Suprapubic skin (tissue), 4 donors: Measurements from ENCODE around the gene EXTL1. TPM values are rescaled to one million over a fixed set of nuclear protein-coding genes. Genes with fewer than 3 reads are reported as not detected.

Source experiments
- DNase-seq, 2 donors: peaks; one replicate each; pipeline ENCODE4 v3.0.0-alpha.2; 2019; ENCODE audit warnings: low spot score in 2 of 2
- H3K27ac ChIP-seq: fragments of 200-600 bp; sonication (generic); one replicate; pipeline ENCODE4 v1.5.1; 2019
- H3K27me3 ChIP-seq: fragments of 200-600 bp; sonication (generic); one replicate; pipeline ENCODE4 v1.5.1; 2019
- H3K36me3 ChIP-seq: fragments of 200-600 bp; sonication (generic); one replicate; pipeline ENCODE4 v1.5.1; 2019
- H3K4me1 ChIP-seq: fragments of 200-600 bp; sonication (generic); one replicate; pipeline ENCODE4 v1.5.1; 2019
- H3K4me3 ChIP-seq: fragments of 200-600 bp; sonication (generic); one replicate; pipeline ENCODE4 v1.5.1; 2019; ENCODE audit warnings: mild to moderate bottlenecking
- H3K9me3 ChIP-seq: fragments of 200-600 bp; sonication (generic); one replicate; pipeline ENCODE4 v1.5.1; 2019
- EP300 ChIP-seq: sonication (generic); formaldehyde crosslinking; IDR thresholded peaks from one replicate; pipeline ENCODE4 v1.6.1; 2017; ENCODE audit warnings: antibody characterized with exemption
- POLR2A ChIP-seq, 2 donors: fragments of 450-650 bp; IDR thresholded peaks; one replicate each; pipeline ENCODE4 v1.6.1; 2017; ENCODE audit warnings: antibody characterized with exemption in 2 of 2, mild to moderate bottlenecking in 2 of 2, moderate library complexity in 2 of 2
- POLR2AphosphoS5 ChIP-seq, 3 donors: sonication (generic); formaldehyde crosslinking; IDR thresholded peaks; one replicate each; pipeline ENCODE4 v1.6.1; 2017; ENCODE audit warnings: antibody characterized with exemption in 3 of 3
- WGBS: methylation state at CpG from one replicate; pipeline ENCODE4 v1.1.5; 2018; 5-methylcytosine and 5-hydroxymethylcytosine counted together
- total RNA-seq, 4 donors: library from RNA; depleted of rRNA; stranded (reverse); fragments of >200 nt; gene quantifications; one replicate each; pipeline ENCODE4 v1.1.0, GENCODE V29; 2016
- TF ChIP-seq, protein P1 (sequence below), 2 donors: fragments of 200-600 bp in 1 of 2; fragments of 450-650 bp in 1 of 2; sonication (generic) in 1 of 2; IDR thresholded peaks; one replicate each; pipeline ENCODE4 v1.5.1; 2016 to 2019; ENCODE audit warnings: antibody characterized with exemption in 2 of 2, mild to moderate bottlenecking in 1 of 2, moderate library complexity in 1 of 2

The EXTL1 gene
- total RNA-seq, 4 donors from 2014 or later, result 1.6 to 9.5 (median 4.2) TPM

DNA sequence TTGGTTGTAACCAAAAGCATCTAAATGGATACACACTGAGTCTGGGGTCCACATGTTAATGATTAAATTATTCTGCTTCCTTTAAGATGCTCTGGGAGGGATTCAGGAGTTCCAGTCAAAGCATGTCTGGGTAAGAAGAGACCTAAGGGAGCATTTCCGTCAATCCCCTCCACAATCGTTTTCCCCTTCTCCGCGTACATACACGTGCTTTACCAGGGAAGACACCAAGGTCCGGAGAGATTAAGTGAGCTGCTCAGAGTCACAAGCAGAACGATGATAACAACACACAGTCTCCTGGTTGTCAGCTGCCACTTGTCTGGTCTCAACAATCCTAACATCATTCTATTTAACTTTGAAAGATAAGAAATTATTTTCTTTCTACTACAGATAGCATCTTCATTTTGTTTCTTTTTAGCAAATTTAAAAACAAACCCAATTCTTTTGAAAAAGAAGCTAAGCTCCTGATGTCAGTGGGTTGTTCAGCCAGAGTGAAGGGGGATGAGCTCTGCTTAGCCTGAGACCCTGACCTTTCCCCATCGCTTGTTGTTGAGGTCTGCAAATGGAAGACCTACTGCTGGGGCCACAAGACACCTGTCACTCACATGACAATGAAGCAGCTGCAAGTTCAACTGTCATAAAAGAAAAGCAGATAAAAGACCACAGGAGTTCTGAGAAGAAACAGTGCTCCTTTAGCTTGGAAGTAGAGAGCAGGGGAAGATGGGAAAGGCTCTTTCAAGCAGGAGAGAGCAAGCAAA, 28.2 kb upstream of the EXTL1 start:
- no peak overlapping the region for H3K4me3 ChIP-seq
- H3K36me3 ChIP-seq, result peaks cover 7% of the 10 kb centered on the region
- TF ChIP-seq EP300 (no peak), POLR2AphosphoS5 (IDR thresholded peaks at IDR 0.05) (no peak), POLR2A (IDR thresholded peaks at IDR 0.05) (no peak)
- H3K4me1 ChIP-seq, result peaks cover 16% of the 10 kb centered on the region
- 90% methylated on average over 8 of the region's 8 CpGs for WGBS
- H3K9me3 ChIP-seq, result no peaks in the 10 kb centered on the region
- no peak for DNase-seq
- H3K27me3 ChIP-seq, result no peaks in the 10 kb centered on the region
- H3K27ac ChIP-seq, result no peak overlapping the region

GRCh38 chr1:25994402-25995150, 27.0 kb upstream of the EXTL1 start:
- no peak for DNase-seq
- TF ChIP-seq POLR2AphosphoS5 (IDR thresholded peaks at IDR 0.05) (no peak), POLR2A (IDR thresholded peaks at IDR 0.05) (no peak), EP300 (no peak)
- TF ChIP-seq, protein P1, sequence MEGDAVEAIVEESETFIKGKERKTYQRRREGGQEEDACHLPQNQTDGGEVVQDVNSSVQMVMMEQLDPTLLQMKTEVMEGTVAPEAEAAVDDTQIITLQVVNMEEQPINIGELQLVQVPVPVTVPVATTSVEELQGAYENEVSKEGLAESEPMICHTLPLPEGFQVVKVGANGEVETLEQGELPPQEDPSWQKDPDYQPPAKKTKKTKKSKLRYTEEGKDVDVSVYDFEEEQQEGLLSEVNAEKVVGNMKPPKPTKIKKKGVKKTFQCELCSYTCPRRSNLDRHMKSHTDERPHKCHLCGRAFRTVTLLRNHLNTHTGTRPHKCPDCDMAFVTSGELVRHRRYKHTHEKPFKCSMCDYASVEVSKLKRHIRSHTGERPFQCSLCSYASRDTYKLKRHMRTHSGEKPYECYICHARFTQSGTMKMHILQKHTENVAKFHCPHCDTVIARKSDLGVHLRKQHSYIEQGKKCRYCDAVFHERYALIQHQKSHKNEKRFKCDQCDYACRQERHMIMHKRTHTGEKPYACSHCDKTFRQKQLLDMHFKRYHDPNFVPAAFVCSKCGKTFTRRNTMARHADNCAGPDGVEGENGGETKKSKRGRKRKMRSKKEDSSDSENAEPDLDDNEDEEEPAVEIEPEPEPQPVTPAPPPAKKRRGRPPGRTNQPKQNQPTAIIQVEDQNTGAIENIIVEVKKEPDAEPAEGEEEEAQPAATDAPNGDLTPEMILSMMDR (IDR thresholded peaks at IDR 0.05), result no peak
- WGBS, result 84% methylated on average over 3 of the region's 3 CpGs
- Histone ChIP-seq H3K4me3 (no peak overlapping the region), H3K4me1 (peaks cover 22% of the 10 kb centered on the region), H3K9me3 (no peaks in the 10 kb centered on the region), H3K27ac (no peak overlapping the region), H3K27me3 (no peaks in the 10 kb centered on the region), H3K36me3 (peaks cover under 1% of the 10 kb centered on the region)

DNA sequence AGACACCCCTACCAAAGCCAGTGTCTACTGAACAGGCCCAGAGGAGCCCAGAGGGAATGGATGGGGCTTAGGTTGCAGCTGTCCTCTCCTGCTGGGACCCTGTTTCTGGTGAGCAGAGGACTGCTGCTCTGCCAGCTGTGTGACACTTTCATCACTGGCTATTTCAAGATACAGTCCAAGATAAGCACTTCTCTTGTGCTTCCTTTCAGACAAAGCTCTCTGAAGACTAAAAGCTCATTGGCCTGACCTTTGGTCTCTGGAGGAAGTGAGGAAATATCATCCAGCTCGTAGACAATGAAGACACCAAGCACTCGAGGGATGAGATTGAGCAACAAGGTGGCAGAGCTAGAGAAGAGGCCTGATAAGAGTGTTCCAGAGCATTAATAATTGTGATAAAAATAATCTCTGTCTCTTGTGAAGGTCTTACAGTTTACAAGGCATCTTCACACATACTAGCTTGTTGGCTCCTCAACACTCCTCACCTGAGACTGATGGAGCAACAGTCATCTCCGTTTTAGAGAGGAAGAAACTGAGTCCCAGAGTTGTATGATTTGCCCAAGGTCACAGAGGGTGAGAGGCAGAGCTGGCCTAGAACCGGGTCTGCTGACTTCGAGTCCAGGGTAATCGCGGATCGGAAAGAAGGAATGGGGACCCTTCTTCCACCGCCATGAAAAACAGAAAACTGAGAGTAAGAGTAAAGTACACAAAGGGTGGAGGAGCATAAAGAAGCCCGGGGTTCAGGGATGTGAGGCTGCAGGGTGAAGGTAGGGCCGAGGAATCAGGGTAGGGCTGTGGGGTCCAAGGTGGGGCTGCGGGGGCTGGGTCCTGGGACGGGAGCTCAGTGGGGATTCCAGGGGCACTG, 24.4 kb upstream of the EXTL1 start:
- Histone ChIP-seq H3K9me3 (no peaks in the 10 kb centered on the region), H3K4me1 (peaks cover 22% of the 10 kb centered on the region), H3K36me3 (no peaks in the 10 kb centered on the region), H3K4me3 (peak overlapping the region; percentile 62), H3K27ac (peak overlapping the region; percentile 86), H3K27me3 (no peaks in the 10 kb centered on the region)
- DNase-seq, result peak in 1 of 2 donors; percentile 75
- WGBS, result 2% methylated on average over 13 of the region's 13 CpGs
- TF ChIP-seq EP300 (no peak), POLR2A (IDR thresholded peaks at IDR 0.05) (no peak), POLR2AphosphoS5 (IDR thresholded peaks at IDR 0.05) (no peak)
- TF ChIP-seq, protein P1 (IDR thresholded peaks at IDR 0.05), result no peak

DNA sequence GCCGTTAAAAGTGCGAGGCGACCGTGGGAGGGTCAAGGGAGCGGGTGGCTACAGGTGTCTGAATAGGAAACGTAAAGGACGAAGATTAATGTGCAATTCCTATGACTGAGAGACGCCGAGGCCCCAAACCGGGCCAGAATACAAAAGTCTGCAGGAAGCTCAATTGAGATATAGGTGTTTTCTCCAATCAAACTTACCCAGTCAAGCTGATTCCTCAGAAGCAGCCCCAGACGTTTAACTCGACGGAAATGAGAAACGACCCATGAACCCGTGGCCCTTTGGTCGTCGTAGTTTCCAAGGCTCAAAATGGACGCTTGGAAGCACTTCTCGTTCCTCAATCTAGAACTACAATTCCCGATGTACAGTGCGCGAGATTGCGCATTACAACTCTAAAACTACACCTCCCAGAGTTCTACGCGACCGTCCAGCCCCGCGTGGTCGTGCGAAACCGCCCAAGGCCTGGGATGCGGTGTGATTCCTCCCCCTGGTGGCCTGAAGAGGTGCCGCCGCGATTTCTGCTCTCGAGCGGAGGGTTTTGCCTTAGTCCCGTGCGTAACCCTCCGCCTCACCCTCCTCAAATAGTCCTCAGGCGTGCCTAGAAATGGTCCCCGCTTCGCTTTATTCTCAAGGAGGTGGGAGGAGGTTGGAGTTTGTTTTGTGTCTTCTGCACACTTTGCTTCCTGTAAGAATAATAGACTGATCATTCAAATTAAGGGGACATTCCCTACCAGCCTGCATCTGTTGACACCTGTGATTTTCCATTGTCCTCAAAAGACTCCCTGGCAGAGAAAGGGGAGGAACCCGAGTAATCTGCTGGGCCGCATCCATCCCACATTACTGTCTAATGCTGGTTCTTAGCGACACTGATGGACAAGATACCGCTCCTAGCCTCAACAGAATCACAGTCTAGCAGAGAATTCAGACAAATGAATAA, 23.5 kb upstream of the EXTL1 start, which contains the start of gene PAFAH2:
Gene PAFAH2, minus strand, starts transcription at position 236 of the 934 bp plus-strand sequence. CDS start 7,247 bp downstream, outside the sequence.
- WGBS, result under 1% methylated on average over 47 of the region's 47 CpGs
- peaks cover 22% of the 10 kb centered on the region for H3K4me1 ChIP-seq
- H3K27ac ChIP-seq, result peak within 1 kb of the TSS; percentile 86
- peak within 1 kb of the TSS; percentile 62 for H3K4me3 ChIP-seq
- no peaks in the 10 kb centered on the region for H3K9me3 ChIP-seq
- DNase-seq, result peak; percentile 98 to 99
- H3K36me3 ChIP-seq, result no peaks in the 10 kb centered on the region
- TF ChIP-seq POLR2A (IDR thresholded peaks at IDR 0.05) (peak in 1 of 2 donors; percentile 30), EP300 (no peak), POLR2AphosphoS5 (IDR thresholded peaks at IDR 0.05) (peak; percentile 3 to 97 (median 96))
- TF ChIP-seq, protein P1 (IDR thresholded peaks at IDR 0.05), result peak; percentile 94 to 100
- no peaks in the 10 kb centered on the region for H3K27me3 ChIP-seq
